CD14-positive monocyte (primary cell): ENCODE results near the gene SYNDIG1L. TPM values are rescaled to one million over a fixed set of nuclear protein-coding genes. Genes with fewer than 3 reads are reported as not detected.

Source experiments
- DNase-seq, 3 donors: peaks; one replicate each; pipeline ENCODE4 v3.0.0-alpha.2; 2011 to 2022
- H2AFZ ChIP-seq: 2 replicates; pipeline ENCODE4 v1.6.0; 2012; ENCODE audit warnings: mild to moderate bottlenecking, low read depth, low read length, inconsistent platforms; ENCODE audit not compliant: insufficient read depth, poor library complexity, severe bottlenecking
- H3K27ac ChIP-seq, 2 donors: 1 replicate in 1 of 2; 2 replicates in 1 of 2; pipeline ENCODE4 v1.5.1; 2012 to 2013; ENCODE audit warnings: low read length in 2 of 2, control low read depth in 1 of 2, inconsistent platforms in 1 of 2, low read depth in 1 of 2, mild to moderate bottlenecking in 1 of 2
- H3K27me3 ChIP-seq, 2 donors: one replicate each; pipeline versions ENCODE4 v1.6.0 to v1.6.1; 2011 to 2013; ENCODE audit warnings: low read length in 2 of 2; ENCODE audit not compliant: control insufficient read depth in 2 of 2, insufficient read depth in 2 of 2
- H3K36me3 ChIP-seq, 2 donors: replicated peaks in 1 of 2; 1 replicate in 1 of 2; 2 replicates in 1 of 2; pipeline versions ENCODE4 v1.5.1 to v1.6.1; 2012 to 2013; ENCODE audit warnings: low read length in 2 of 2, control low read depth in 1 of 2, inconsistent platforms in 1 of 2, mild to moderate bottlenecking in 1 of 2; ENCODE audit not compliant: insufficient read depth in 2 of 2, control insufficient read depth in 1 of 2
- H3K4me1 ChIP-seq, 2 donors: 1 replicate in 1 of 2; 2 replicates in 1 of 2; pipeline versions ENCODE4 v1.5.1 to v1.6.1; 2012 to 2013; ENCODE audit warnings: low read length in 2 of 2, control low read depth in 1 of 2, inconsistent platforms in 1 of 2, mild to moderate bottlenecking in 1 of 2, moderate library complexity in 1 of 2; ENCODE audit not compliant: insufficient read depth in 2 of 2, control insufficient read depth in 1 of 2
- H3K4me2 ChIP-seq: replicated peaks from 2 replicates; pipeline ENCODE3; 2012; ENCODE audit warnings: low read length, moderate library complexity, mild to moderate bottlenecking; ENCODE audit not compliant: poor library complexity, severe bottlenecking; ENCODE audit errors: extremely low read depth
- H3K4me3 ChIP-seq, 3 experiments: fragments of 200-600 bp in 1 of 3; sonication (generic) in 1 of 3; replicated peaks in 1 of 3; 1 replicate in 2 of 3; 2 replicates in 1 of 3; pipeline ENCODE4 v1.5.1; 2011 to 2013; ENCODE audit warnings: low read length in 3 of 3, mild to moderate bottlenecking in 3 of 3, control low read depth in 2 of 3, low read depth in 2 of 3, inconsistent platforms in 1 of 3, moderate library complexity in 1 of 3
- H3K79me2 ChIP-seq: 2 replicates; pipeline ENCODE4 v1.6.0; 2012; ENCODE audit warnings: mild to moderate bottlenecking, control low read depth, inconsistent platforms, low read length, moderate library complexity; ENCODE audit not compliant: insufficient read depth
- H3K9ac ChIP-seq: 2 replicates; pipeline ENCODE4 v1.6.0; 2017; ENCODE audit warnings: low read length, mild to moderate bottlenecking; ENCODE audit not compliant: insufficient read depth, poor library complexity, severe bottlenecking
- H3K9me3 ChIP-seq, 2 donors: replicated peaks in 1 of 2; 1 replicate in 1 of 2; 2 replicates in 1 of 2; pipeline versions ENCODE4 v1.5.1 to v1.6.1; 2012 to 2013; ENCODE audit warnings: low read length in 2 of 2, control low read depth in 1 of 2; ENCODE audit not compliant: control insufficient read depth in 1 of 2, insufficient read depth in 1 of 2
- H4K20me1 ChIP-seq: 2 replicates; pipeline ENCODE4 v1.6.0; 2012; ENCODE audit warnings: mild to moderate bottlenecking, low read length, control low read depth, moderate library complexity; ENCODE audit not compliant: insufficient read depth
- H3K27ac Mint-ChIP-seq, 7 donors: one replicate each; pipeline ENCODE4 v1.8.0; 2020; ENCODE audit warnings: mild to moderate bottlenecking in 7 of 7, mixed read lengths in 7 of 7, moderate library complexity in 6 of 7, inconsistent platforms in 2 of 7
- H3K27me3 Mint-ChIP-seq, 3 donors: one replicate each; pipeline ENCODE4 v1.8.0; 2021 to 2022; ENCODE audit warnings: low read depth in 3 of 3, mild to moderate bottlenecking in 3 of 3, mixed read lengths in 3 of 3, moderate library complexity in 3 of 3, inconsistent platforms in 1 of 3
- H3K36me3 Mint-ChIP-seq, 2 donors: one replicate each; pipeline ENCODE4 v1.8.0; 2020; ENCODE audit warnings: mixed read lengths in 2 of 2, inconsistent platforms in 1 of 2, mild to moderate bottlenecking in 1 of 2
- H3K4me1 Mint-ChIP-seq: one replicate; pipeline ENCODE4 v1.8.0; 2020; ENCODE audit warnings: mild to moderate bottlenecking, mixed read lengths
- H3K4me3 Mint-ChIP-seq, 2 donors: one replicate each; pipeline ENCODE4 v1.8.0; 2020; ENCODE audit warnings: mild to moderate bottlenecking in 2 of 2, mixed read lengths in 2 of 2, moderate library complexity in 1 of 2
- H3K9me3 Mint-ChIP-seq, 7 donors: one replicate each; pipeline ENCODE4 v1.8.0; 2020 to 2022; ENCODE audit warnings: mixed read lengths in 7 of 7, mild to moderate bottlenecking in 6 of 7, moderate library complexity in 6 of 7, inconsistent platforms in 2 of 7
- CTCF ChIP-seq: fragments of 200-600 bp; IDR thresholded peaks from one replicate; pipeline ENCODE4 v1.8.0; 2022; ENCODE audit warnings: antibody characterized with exemption, mild to moderate bottlenecking
- WGBS: methylation state at CpG from one replicate; pipeline ENCODE4 v1.1.5; 2013; ENCODE audit warnings: missing lambda C conversion rate; ENCODE audit not compliant: insufficient coverage; 5-methylcytosine and 5-hydroxymethylcytosine counted together
- intact Hi-C, 2 donors: fragments of 100-400 bp; cut with micrococcal nuclease; formaldehyde crosslinking; loops; one replicate each; pipeline versions ENCODE4 v1.15.0 to v1.15.1; 2023
- polyA plus RNA-seq, 3 donors: library from polyadenylated mRNA; depleted of rRNA in 1 of 3; unstranded in 2 of 3; stranded (reverse) in 1 of 3; fragments of 300-500 nt in 2 of 3; fragments of >200 nt in 1 of 3; fragmentation: Illumina TruSeq in 2 of 3; gene quantifications; 1 replicate in 2 of 3; 2 replicates in 1 of 3; pipeline ENCODE4 v1.2.3, GENCODE V29; 2012 to 2021

The SYNDIG1L gene
- polyA plus RNA-seq, 3 donors: not detected

- H3K4me3 ChIP-seq: no peak overlapping the region
- H4K20me1 ChIP-seq: no peaks in the 10 kb centered on the region
- no peaks in the 10 kb centered on the region for H3K36me3 Mint-ChIP-seq
- peaks cover 3% of the 10 kb centered on the region for H3K4me1 Mint-ChIP-seq
- no peak overlapping the region for H2AFZ ChIP-seq
- no peaks in the 10 kb centered on the region for H3K79me2 ChIP-seq
- WGBS: 98% methylated on average over 12 of the region's 17 CpGs
- peaks cover 2 to 3% (median 2%) of the 10 kb centered on the region in 3 donors for H3K27me3 Mint-ChIP-seq
- H3K9ac ChIP-seq: no peak overlapping the region
- H3K9me3 Mint-ChIP-seq: no peaks in the 10 kb centered on the region
- no peaks in the 10 kb centered on the region for H3K27me3 ChIP-seq
- no peak overlapping the region for H3K27ac ChIP-seq
- no peak for TF ChIP-seq CTCF
- H3K36me3 ChIP-seq: no peaks in the 10 kb centered on the region
- H3K4me2 ChIP-seq: no peak overlapping the region
- no peak overlapping the region for H3K4me3 Mint-ChIP-seq
- H3K4me1 ChIP-seq: no peaks in the 10 kb centered on the region
- no peak for DNase-seq
- H3K9me3 ChIP-seq: no peaks in the 10 kb centered on the region
- H3K27ac Mint-ChIP-seq: peak overlapping the region in 1 of 7 donors; percentile 83
- intact Hi-C loops: no loop called here
Observed at GRCh38 chr14:74358176-74358829, 67.7 kb downstream of the SYNDIG1L start.

- H3K4me3 ChIP-seq: no peak overlapping the region
- no peak overlapping the region for H3K9ac ChIP-seq
- Mint-ChIP-seq H3K9me3 (no peaks in the 10 kb centered on the region), H3K27me3 (peaks cover 2 to 3% (median 2%) of the 10 kb centered on the region in 3 donors), H3K4me1 (peaks cover 2% of the 10 kb centered on the region), H3K27ac (no peak overlapping the region), H3K36me3 (no peaks in the 10 kb centered on the region), H3K4me3 (no peak overlapping the region)
- no peaks in the 10 kb centered on the region for H3K27me3 ChIP-seq
- H3K9me3 ChIP-seq: no peaks in the 10 kb centered on the region
- no peak overlapping the region for H3K27ac ChIP-seq
- H3K4me1 ChIP-seq: no peaks in the 10 kb centered on the region
- no peak overlapping the region for H2AFZ ChIP-seq
- DNase-seq: no peak
- WGBS: 94% methylated on average over 12 of the region's 19 CpGs
- H3K79me2 ChIP-seq: no peaks in the 10 kb centered on the region
- H4K20me1 ChIP-seq: no peaks in the 10 kb centered on the region
- TF ChIP-seq CTCF: no peak
- no peak overlapping the region for H3K4me2 ChIP-seq
- H3K36me3 ChIP-seq: no peaks in the 10 kb centered on the region
- intact Hi-C loops: no loop called here
Observed at GRCh38 chr14:74357585-74357984, 68.4 kb downstream of the SYNDIG1L start.
